SK-N-MC (cell line): ENCODE measurements around the gene GABRA5.

Experiments
- EZH2 ChIP-seq: fragments of 200-600 bp; sonication (generic); IDR thresholded peaks from one replicate; pipeline ENCODE4 v1.6.1; 2017; ENCODE audit warnings: antibody characterized with exemption
- FOXP2 ChIP-seq: optimal IDR thresholded peaks from 2 replicates; pipeline ENCODE3; 2011; ENCODE audit warnings: mild to moderate bottlenecking, moderate library complexity; ENCODE audit not compliant: insufficient read depth; ENCODE audit errors: extremely low read length, control extremely low read depth
- POLR2AphosphoS5 ChIP-seq: IDR thresholded peaks from 2 replicates; pipeline ENCODE4 v1.6.1; 2012; ENCODE audit warnings: mild to moderate bottlenecking, low read depth, low read length, borderline replicate concordance

DNA sequence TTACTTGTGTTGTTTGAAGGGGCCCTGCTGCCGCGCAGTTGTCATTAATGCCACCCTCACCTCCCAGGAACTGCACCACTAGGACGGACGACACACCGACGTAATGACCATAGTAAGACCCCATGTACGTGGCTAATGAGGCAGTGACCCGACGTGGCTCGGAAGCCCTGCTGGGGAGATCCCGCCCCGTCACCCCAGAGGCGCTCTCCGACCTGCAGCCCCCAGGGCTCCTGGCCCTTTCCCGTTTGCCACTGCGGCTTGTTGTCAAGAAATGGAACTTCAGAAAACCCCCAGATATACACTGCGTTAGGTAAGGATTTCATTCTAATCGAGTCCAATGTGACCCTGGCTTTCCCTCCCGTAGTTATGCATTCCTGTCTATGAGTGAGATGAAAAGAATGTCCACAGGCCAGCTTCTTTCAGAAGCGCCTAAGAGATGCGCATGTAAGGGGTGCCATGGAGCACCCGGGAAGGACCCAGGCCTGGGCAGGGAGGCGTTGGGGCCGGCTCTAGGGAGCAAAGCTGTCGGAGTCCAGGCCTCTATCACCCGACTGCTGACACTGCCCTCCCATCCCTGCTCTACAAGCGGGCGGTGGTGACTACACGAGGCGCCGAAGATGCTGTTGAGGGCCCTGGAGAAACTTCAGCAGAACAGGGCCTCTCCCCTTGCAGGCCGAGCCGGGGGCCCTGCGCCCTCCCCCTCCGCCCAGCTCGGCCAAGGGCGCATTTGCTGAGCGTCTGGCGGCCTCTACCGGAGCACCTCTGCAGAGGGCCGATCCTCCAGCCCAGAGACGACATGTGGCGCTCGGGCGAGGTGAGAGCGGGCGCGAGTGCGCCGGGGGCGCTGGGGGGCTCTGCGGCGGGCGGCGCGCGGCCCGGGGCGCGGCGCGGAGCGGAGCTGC, at the start of gene GABRA5:
- TF ChIP-seq EZH2: no peak
- TF ChIP-seq POLR2AphosphoS5: no peak
- TF ChIP-seq FOXP2: no peak
